ENCODE results near the gene BRMS1. TPM values are rescaled to one million over a fixed set of nuclear protein-coding genes. Genes with fewer than 3 reads are reported as not detected.
"Not testable (repeated sequence)": the region's sequence is repeated elsewhere in the genome, so short reads cannot be mapped to it uniquely, and the experiment has no call there.

BRMS1 gene
- total RNA-seq, 1 donor from 2014 or later, result 18.7 TPM

- DNase-seq (ENCODE audit: low spot score), result no peak
- intact Hi-C loops (cut with DNase I), result no loop called here
- ATAC-seq, result peak; percentile 51
Measured at GRCh38 chr11:66327171-66328030, 17.5 kb downstream of the BRMS1 start.

GRCh38 chr11:66326261-66327111 lies 18.4 kb downstream of the BRMS1 start:
- DNase-seq (ENCODE audit: low spot score), result no peak
- intact Hi-C loops (cut with DNase I), result no loop called here
- peak; percentile 38 for ATAC-seq

GRCh38 chr11:66325263-66325671 lies 19.6 kb downstream of the BRMS1 start:
- intact Hi-C loops (cut with DNase I), result no loop called here
- ATAC-seq, result no peak
- DNase-seq (ENCODE audit: low spot score), result no peak

- intact Hi-C loops (cut with DNase I), result no loop called here
- no peak for DNase-seq (ENCODE audit: low spot score)
- no peak for ATAC-seq
Measured at GRCh38 chr11:66324664-66325063, 20.2 kb downstream of the BRMS1 start.

- ATAC-seq, result no peak
- no peak for DNase-seq (ENCODE audit: low spot score)
- intact Hi-C loops (cut with DNase I), result no loop called here
Measured at GRCh38 chr11:66323684-66324083, 21.2 kb downstream of the BRMS1 start.

- intact Hi-C loops (cut with DNase I), result no loop called here
- ATAC-seq (peak; percentile 79), DNase-seq (ENCODE audit: low spot score) (no peak)
Measured at GRCh38 chr11:66322732-66323427, 22.0 kb downstream of the BRMS1 start.

- no peak for ATAC-seq
- DNase-seq (ENCODE audit: low spot score), result no peak
- intact Hi-C loops (cut with DNase I), result no loop called here
Measured at GRCh38 chr11:66321606-66322005, 23.3 kb downstream of the BRMS1 start.

- DNase-seq (ENCODE audit: low spot score); ATAC-seq; intact Hi-C loops (cut with DNase I): not testable (repeated sequence)
Measured at GRCh38 chr11:66320748-66321147, 24.2 kb downstream of the BRMS1 start.

- ATAC-seq; intact Hi-C loops (cut with DNase I); DNase-seq (ENCODE audit: low spot score): not testable (repeated sequence)
Measured at GRCh38 chr11:66320289-66320688, 24.6 kb downstream of the BRMS1 start.

GRCh38 chr11:66318600-66318970 lies 26.3 kb downstream of the BRMS1 start:
- DNase-seq (ENCODE audit: low spot score), result no peak
- ATAC-seq, result no peak

GRCh38 chr11:66317723-66318599 lies 26.9 kb downstream of the BRMS1 start:
- ATAC-seq (peak; percentile 55), DNase-seq (ENCODE audit: low spot score) (no peak)
- intact Hi-C loops (cut with DNase I), result no loop called here

More at GRCh38 chr11:66318600-66318970, 26.3 kb downstream of the BRMS1 start:
- intact Hi-C loops (cut with DNase I), result no loop called here

GRCh38 chr11:66317322-66317722 lies 27.6 kb downstream of the BRMS1 start:
- ATAC-seq (peak; percentile 33), DNase-seq (ENCODE audit: low spot score) (peak; percentile 75)

GRCh38 chr11:66316849-66317251 lies 28.1 kb downstream of the BRMS1 start, which contains the start of gene CD248:
CD248 (minus strand) TSS chr11:66317044; CDS start chr11:66317027, 17 bp downstream.
- DNase-seq (ENCODE audit: low spot score) (peak; percentile 89), ATAC-seq (peak; percentile 45)
- intact Hi-C loops (cut with DNase I), result no loop called here

More at GRCh38 chr11:66317322-66317722, 27.6 kb downstream of the BRMS1 start:
- intact Hi-C loops (cut with DNase I), result no loop called here

- intact Hi-C loops (cut with DNase I), result no loop called here
- ATAC-seq, result no peak
- DNase-seq (ENCODE audit: low spot score), result no peak
Measured at GRCh38 chr11:66315921-66316811, 28.7 kb downstream of the BRMS1 start.

- ATAC-seq (no peak), DNase-seq (ENCODE audit: low spot score) (no peak)
- intact Hi-C loops (cut with DNase I), result no loop called here
Measured at GRCh38 chr11:66315498-66315885, 29.4 kb downstream of the BRMS1 start.

GRCh38 chr11:66314561-66315497 lies 30.1 kb downstream of the BRMS1 start:
- ATAC-seq (no peak), DNase-seq (ENCODE audit: low spot score) (no peak)
- intact Hi-C loops (cut with DNase I), result no loop called here

Data from sciatic nerve (tissue), 2 donors.